Coronary artery (tissue), 2 donors: ENCODE data around the gene BCAS1.

ENCODE experiments used
- DNase-seq: peaks from one replicate; pipeline ENCODE4 v3.0.0-alpha.2; 2017; ENCODE audit warnings: low spot score
- H3K27ac ChIP-seq, 2 donors: fragments of 200-600 bp; sonication (generic); one replicate each; pipeline ENCODE4 v1.5.1; 2016 to 2019
- H3K4me3 ChIP-seq: fragments of 200-600 bp; sonication (generic); 2 replicates; pipeline ENCODE4 v1.5.1; 2016; ENCODE audit warnings: mild to moderate bottlenecking, moderate library complexity
- CTCF ChIP-seq: fragments of 200-600 bp; sonication (generic); IDR thresholded peaks from one replicate; pipeline ENCODE4 v1.5.1; 2019; ENCODE audit warnings: antibody characterized with exemption

The BCAS1 gene

GRCh38 chr20:53917145-53918019, 153.0 kb downstream of the BCAS1 start:
- DNase-seq, result peak; percentile 80
- Histone ChIP-seq H3K4me3 (no peak overlapping the region), H3K27ac (peak overlapping the region; percentile 86 to 89)
- no peak for TF ChIP-seq CTCF

DNA sequence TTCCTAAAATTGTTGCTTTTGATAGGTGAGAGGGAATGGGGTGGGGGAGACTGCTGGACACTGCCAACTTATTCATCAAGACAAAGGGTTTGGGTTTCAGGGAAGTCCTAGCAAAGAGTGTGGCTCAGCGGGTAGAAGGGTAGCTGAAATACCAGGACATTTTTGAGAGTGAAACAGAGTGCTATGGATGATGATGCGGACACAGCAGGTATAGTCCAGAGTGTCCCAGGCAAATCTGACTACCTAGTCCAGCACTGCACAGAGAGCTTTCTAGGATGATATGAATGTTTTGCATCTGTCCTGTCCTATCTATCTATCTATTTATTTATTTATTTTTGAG, 154.3 kb downstream of the BCAS1 start:
- DNase-seq, result no peak
- Histone ChIP-seq H3K4me3 (peak overlapping the region; percentile 73), H3K27ac (peak overlapping the region; percentile 86 to 89)
- TF ChIP-seq CTCF, result no peak

- H3K27ac ChIP-seq, result peak overlapping the region; percentile 86 to 89
- peak overlapping the region; percentile 73 for H3K4me3 ChIP-seq
- DNase-seq, result peak; percentile 95
- peak; percentile 90 for TF ChIP-seq CTCF
These were observed 154.8 kb downstream of the BCAS1 start for GRCh38 chr20:53915446-53916172.

GRCh38 chr20:53914781-53915445, 155.5 kb downstream of the BCAS1 start:
- no peak for TF ChIP-seq CTCF
- Histone ChIP-seq H3K27ac (peak overlapping the region; percentile 86 to 89), H3K4me3 (peak overlapping the region; percentile 73)
- no peak for DNase-seq

DNA sequence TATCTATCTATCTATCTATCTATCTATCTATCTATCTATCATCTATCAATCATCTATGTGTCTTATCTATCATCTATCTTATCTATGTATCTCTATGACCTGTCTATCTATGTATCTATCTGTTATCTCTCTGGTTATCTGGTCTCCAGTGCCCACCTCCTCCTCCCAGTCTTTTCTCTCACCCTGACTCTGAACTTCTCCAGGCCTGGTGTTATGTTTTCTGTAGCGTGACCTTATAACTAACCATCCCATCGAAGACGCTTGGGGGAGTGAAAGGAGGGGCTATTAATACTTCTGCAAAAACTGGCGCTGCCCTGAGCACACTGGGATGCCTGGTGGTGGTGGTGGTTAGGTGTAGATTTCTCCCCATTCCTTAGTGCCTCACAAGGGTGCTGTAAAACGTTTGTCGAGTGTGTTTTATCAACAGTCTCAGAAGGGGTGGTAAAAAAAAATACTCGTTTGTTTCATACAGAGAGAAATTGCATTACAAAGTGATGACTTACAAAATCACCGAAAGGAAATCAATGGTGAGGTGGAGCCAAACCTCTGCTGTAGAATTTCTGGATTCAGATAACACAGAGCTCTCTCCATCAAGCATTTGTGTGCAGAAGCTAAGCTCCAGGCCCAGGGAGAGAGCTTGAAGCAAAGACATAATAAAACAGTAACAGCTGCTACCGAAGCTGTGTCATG, 156.2 kb downstream of the BCAS1 start:
- no peak for TF ChIP-seq CTCF
- Histone ChIP-seq H3K27ac (peak overlapping the region; percentile 86 to 89), H3K4me3 (peak overlapping the region; percentile 73)
- peak; percentile 36 for DNase-seq

DNA sequence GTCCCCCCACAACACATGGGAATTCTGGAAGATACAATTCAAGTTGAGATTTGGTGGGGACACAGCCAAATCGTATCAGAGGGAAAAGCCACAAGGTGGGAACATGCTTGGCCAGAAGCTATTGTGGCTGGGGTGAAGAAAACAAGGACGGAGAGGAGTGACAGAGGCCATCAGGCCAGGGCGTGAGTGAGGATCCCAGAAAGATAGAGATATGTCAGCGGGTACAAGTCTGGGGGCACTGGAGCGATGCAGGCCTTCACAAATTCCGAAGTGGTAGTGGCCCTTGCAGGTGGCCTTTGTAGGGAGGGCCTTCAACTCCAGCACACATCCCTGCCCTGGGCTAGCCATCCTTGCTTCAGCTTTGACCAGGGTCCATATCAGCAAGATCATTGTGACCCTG, 159.1 kb downstream of the BCAS1 start:
- peak; percentile 72 for DNase-seq

More for the DNA sequence above, 159.1 kb downstream of the BCAS1 start:
- H3K4me3 ChIP-seq, result no peak overlapping the region
- H3K27ac ChIP-seq, result no peak overlapping the region
- TF ChIP-seq CTCF, result no peak
